Measurements from ENCODE around the gene OSTN.

DNA sequence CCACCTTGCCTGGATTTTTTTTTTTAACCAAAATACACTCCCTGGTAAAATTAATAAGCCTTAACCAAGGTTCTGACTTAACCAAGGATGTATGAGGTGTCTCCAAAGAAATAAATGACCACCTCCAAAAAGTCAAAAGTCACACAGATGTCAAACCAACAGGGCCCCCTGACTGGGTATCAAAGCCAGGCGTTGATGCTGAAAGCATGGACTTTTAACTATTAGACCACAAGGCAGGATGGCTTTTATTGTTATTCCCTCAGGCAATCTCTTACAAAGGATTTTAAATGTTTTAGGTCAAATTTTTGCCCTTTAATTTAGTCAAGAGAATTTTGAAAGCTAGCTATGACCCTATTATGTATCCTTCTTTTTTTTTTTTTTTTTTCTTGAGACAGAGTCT, 60.4 kb downstream of the OSTN start:
- TF ChIP-seq CTCF (IDR thresholded peaks at IDR 0.05 in 8 of 11, conservative IDR thresholded peaks at IDR 0.05 in 3 of 11) (no peak), POLR2A (IDR thresholded peaks at IDR 0.05) (no peak), POLR2AphosphoS5 (IDR thresholded peaks at IDR 0.05) (no peak)

All from spleen (tissue), 7 donors.